B cell (primary cell): ENCODE measurements around the gene CDH2. TPM values are rescaled to one million over a fixed set of nuclear protein-coding genes. Genes with fewer than 3 reads are reported as not detected.

Experiments
- ATAC-seq: fragments of 200-7000 bp; cut with Tn5 transposase; one replicate; pipeline ENCODE4 v1.10.0; 2021; ENCODE audit warnings: low read depth, mild to moderate bottlenecking, moderate number of reproducible peaks, moderate library complexity
- CTCF ChIA-PET: fragments of 350-600 bp; sonication (Branson Sonifier 250); formaldehyde crosslinking; loops from one replicate; lab custom pipeline; 2021; ENCODE audit warnings: antibody characterized with exemption, inconsistent platforms; lab: Charles Lee
- POLR2A ChIA-PET: fragments of 350-600 bp; sonication (Branson Sonifier 250); formaldehyde crosslinking; loops from one replicate; lab custom pipeline; 2021; ENCODE audit warnings: antibody characterized with exemption; lab: Charles Lee
- DNase-seq: peaks from one replicate; pipeline ENCODE4 v3.0.0; 2013
- H2AFZ ChIP-seq: 2 replicates; pipeline ENCODE4 v1.6.1; 2012; ENCODE audit warnings: mild to moderate bottlenecking, low read depth, low read length; ENCODE audit not compliant: insufficient read depth, poor library complexity, severe bottlenecking
- H3K27ac ChIP-seq, 2 donors: 1 replicate in 1 of 2; 2 replicates in 1 of 2; pipeline ENCODE4 v1.5.1; 2012 to 2013; ENCODE audit warnings: low read length in 2 of 2, mild to moderate bottlenecking in 2 of 2, moderate library complexity in 1 of 2
- H3K27me3 ChIP-seq, 4 experiments: fragments of 200-600 bp in 1 of 4; sonication (generic) in 1 of 4; replicated peaks in 1 of 4; 1 replicate in 2 of 4; 2 replicates in 2 of 4; pipeline versions ENCODE4 v1.6.1 to v1.7.0; 2013 to 2016; ENCODE audit warnings: low read length in 3 of 4, mild to moderate bottlenecking in 2 of 4, mixed read lengths in 1 of 4, moderate library complexity in 1 of 4; ENCODE audit not compliant: insufficient read depth in 4 of 4, control insufficient read depth in 3 of 4; ENCODE audit errors: control extremely low read depth in 1 of 4
- H3K36me3 ChIP-seq, 2 experiments: replicated peaks in 1 of 2; 1 replicate in 1 of 2; 2 replicates in 1 of 2; pipeline versions ENCODE4 v1.6.1 to v1.7.1; 2013; ENCODE audit warnings: low read length in 1 of 2; ENCODE audit not compliant: insufficient read depth in 2 of 2, control insufficient read depth in 1 of 2; ENCODE audit errors: control extremely low read depth in 1 of 2, extremely low read depth in 1 of 2
- H3K4me1 ChIP-seq, 2 donors: fragments of 200-600 bp in 1 of 2; sonication (generic) in 1 of 2; 1 replicate in 1 of 2; 2 replicates in 1 of 2; pipeline versions ENCODE4 v1.5.1 to v1.6.1; 2013 to 2017; ENCODE audit warnings: low read length in 2 of 2; ENCODE audit not compliant: control insufficient read depth in 2 of 2, insufficient read depth in 2 of 2
- H3K4me2 ChIP-seq: replicated peaks from 2 replicates; pipeline ENCODE3; 2012; ENCODE audit warnings: mild to moderate bottlenecking, low read depth, low read length; ENCODE audit not compliant: poor library complexity, severe bottlenecking
- H3K4me3 ChIP-seq, 5 experiments: fragments of 200-600 bp in 1 of 5; sonication (generic) in 1 of 5; 1 replicate in 3 of 5; 2 replicates in 2 of 5; pipeline versions ENCODE4 v1.5.1 to v1.7.0; 2011 to 2016; ENCODE audit warnings: low read length in 4 of 5, mild to moderate bottlenecking in 4 of 5, low read depth in 2 of 5, control low read depth in 1 of 5, moderate library complexity in 1 of 5; ENCODE audit not compliant: insufficient read depth in 1 of 5; ENCODE audit errors: control extremely low read depth in 1 of 5, extremely low read depth in 1 of 5
- H3K79me2 ChIP-seq: fragments of 200-600 bp; sonication (generic); one replicate; pipeline ENCODE4 v1.6.0; 2016; ENCODE audit warnings: low read length; ENCODE audit not compliant: control insufficient read depth, insufficient read depth
- H3K9ac ChIP-seq: fragments of 200-600 bp; sonication (generic); 2 replicates; pipeline ENCODE4 v1.6.1; 2017; ENCODE audit warnings: mild to moderate bottlenecking, low read length, moderate library complexity
- H3K9me3 ChIP-seq, 3 donors: one replicate each; pipeline versions ENCODE4 v1.6.1 to v1.7.1; 2013; ENCODE audit warnings: low read length in 2 of 3; ENCODE audit not compliant: control insufficient read depth in 2 of 3, insufficient read depth in 1 of 3; ENCODE audit errors: control extremely low read depth in 1 of 3
- H4K20me1 ChIP-seq: 2 replicates; pipeline ENCODE4 v1.6.0; 2012; ENCODE audit warnings: mild to moderate bottlenecking, low read length; ENCODE audit not compliant: insufficient read depth, control insufficient read depth, poor library complexity, severe bottlenecking
- H3K27ac Mint-ChIP-seq: one replicate; pipeline ENCODE4 v1.8.0; 2021; ENCODE audit warnings: mixed read lengths
- H3K27me3 Mint-ChIP-seq: one replicate; pipeline ENCODE4 v1.8.0; 2021; ENCODE audit warnings: mixed read lengths
- H3K4me1 Mint-ChIP-seq: one replicate; pipeline ENCODE4 v1.8.0; 2021; ENCODE audit warnings: mixed read lengths
- H3K4me3 Mint-ChIP-seq: one replicate; pipeline ENCODE4 v1.8.0; 2021; ENCODE audit warnings: mixed read lengths
- H3K9me3 Mint-ChIP-seq: one replicate; pipeline ENCODE4 v1.8.0; 2022; ENCODE audit warnings: mixed read lengths; ENCODE audit not compliant: insufficient read depth
- CTCF ChIP-seq: fragments of 200-600 bp; IDR thresholded peaks from one replicate; pipeline ENCODE4 v1.8.0; 2022; ENCODE audit warnings: antibody characterized with exemption, mild to moderate bottlenecking
- EZH2 ChIP-seq: IDR thresholded peaks from 2 replicates; pipeline ENCODE4 v1.6.1; 2012; ENCODE audit warnings: borderline replicate concordance, low read depth, mild to moderate bottlenecking, moderate library complexity, low read length; ENCODE audit not compliant: insufficient read depth, poor library complexity, severe bottlenecking
- WGBS: methylation state at CpG from one replicate; pipeline ENCODE4 v1.1.5; 2013; ENCODE audit warnings: missing lambda C conversion rate; ENCODE audit not compliant: insufficient coverage; 5-methylcytosine and 5-hydroxymethylcytosine counted together
- intact Hi-C: fragments of 100-400 bp; cut with micrococcal nuclease; formaldehyde crosslinking; loops from one replicate; pipeline ENCODE4 v1.10.0; 2022
- polyA plus RNA-seq: library from polyadenylated mRNA; depleted of rRNA; stranded (reverse); fragments of >200 nt; gene quantifications from 2 replicates; pipeline ENCODE4 v1.2.3, GENCODE V29; 2012
- total RNA-seq, 2 donors: library from RNA; stranded (reverse); fragments of 120-200 nt in 1 of 2; gene quantifications; 1 replicate in 1 of 2; 2 replicates in 1 of 2; pipeline versions ENCODE4 v1.2.3 to v1.2.4, GENCODE V29; 2013 to 2022

Gene CDH2
- total and polyA plus RNA-seq, 2 donors (not counting 1 experiment from before 2014, with no cell fraction given), result not detected

- Histone ChIP-seq H3K4me1 (no peaks in the 10 kb centered on the region), H3K79me2 (no peaks in the 10 kb centered on the region), H2AFZ (no peak overlapping the region), H3K9me3 (peaks cover 0 to 8% (median 0%) of the 10 kb centered on the region in 3 donors), H3K4me3 (no peak overlapping the region), H3K36me3 (no peaks in the 10 kb centered on the region), H3K9ac (no peak overlapping the region), H3K27ac (no peak overlapping the region), H4K20me1 (no peaks in the 10 kb centered on the region), H3K27me3 (no peaks in the 10 kb centered on the region), H3K4me2 (no peak overlapping the region)
- ChIA-PET CTCF (no interaction called here), POLR2A (no interaction called here)
- Mint-ChIP-seq H3K27me3 (no peaks in the 10 kb centered on the region), H3K4me3 (no peak overlapping the region), H3K9me3 (no peaks in the 10 kb centered on the region), H3K27ac (no peak overlapping the region), H3K4me1 (no peaks in the 10 kb centered on the region)
- no CpG with 5 or more reads among the region's 1 CpG for WGBS
- TF ChIP-seq EZH2, result no peak
- no peak for TF ChIP-seq CTCF
- ATAC-seq, result no peak
- DNase-seq, result no peak
- intact Hi-C loops, result no loop called here
Observed at GRCh38 chr18:28204154-28204553, 27.2 kb upstream of the CDH2 start.

DNA sequence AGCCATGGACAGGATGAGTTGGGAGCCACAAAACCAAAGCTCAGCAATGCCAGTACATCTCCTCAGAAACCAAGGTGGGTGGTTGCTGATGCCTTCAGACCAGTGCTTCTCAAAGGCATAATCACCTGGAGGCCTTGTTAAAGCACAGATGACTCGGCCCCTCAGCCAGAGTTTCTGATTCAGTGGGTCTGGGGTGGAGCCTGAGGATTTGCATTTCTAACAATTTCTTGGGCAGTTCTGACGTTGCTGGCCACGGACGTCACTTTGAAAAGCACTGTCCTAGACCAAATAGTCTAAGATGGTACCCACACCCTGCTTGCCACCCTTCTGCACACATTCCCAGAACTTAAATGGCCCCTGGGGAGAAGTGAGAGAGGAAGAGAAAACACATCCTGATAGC is 24.1 kb upstream of the CDH2 start:
- no peaks in the 10 kb centered on the region for H3K4me1 ChIP-seq
- DNase-seq, result no peak
- no peak for ATAC-seq
- intact Hi-C loops, result no loop called here
- H3K4me1 Mint-ChIP-seq, result no peaks in the 10 kb centered on the region
- no peaks in the 10 kb centered on the region for H3K27me3 Mint-ChIP-seq
- no peaks in the 10 kb centered on the region for H3K27me3 ChIP-seq
- no peak overlapping the region for H3K27ac Mint-ChIP-seq
- no peak overlapping the region for H2AFZ ChIP-seq
- no peak overlapping the region for H3K27ac ChIP-seq
- no peaks in the 10 kb centered on the region for H3K79me2 ChIP-seq
- no peaks in the 10 kb centered on the region for H3K36me3 ChIP-seq
- WGBS, result no CpG with 5 or more reads among the region's 4 CpGs
- CTCF ChIA-PET, result no interaction called here
- peaks cover 0 to 8% (median 0%) of the 10 kb centered on the region in 3 donors for H3K9me3 ChIP-seq
- H3K4me2 ChIP-seq, result no peak overlapping the region
- H3K9ac ChIP-seq, result no peak overlapping the region
- no peak overlapping the region for H3K4me3 ChIP-seq
- H3K4me3 Mint-ChIP-seq, result no peak overlapping the region
- no peak for TF ChIP-seq CTCF
- TF ChIP-seq EZH2, result no peak
- no peaks in the 10 kb centered on the region for H4K20me1 ChIP-seq
- POLR2A ChIA-PET, result no interaction called here
- H3K9me3 Mint-ChIP-seq, result no peaks in the 10 kb centered on the region
